ENCODE measurements around the gene ZNF101. TPM values are rescaled to one million over a fixed set of nuclear protein-coding genes. Genes with fewer than 3 reads are reported as not detected.

ZNF101 gene
- 10 to 100 TPM; 35.7 to 58.7 (median 41.0) TPM for total RNA-seq
- total RNA-seq (2013), result 65.0 TPM

DNA sequence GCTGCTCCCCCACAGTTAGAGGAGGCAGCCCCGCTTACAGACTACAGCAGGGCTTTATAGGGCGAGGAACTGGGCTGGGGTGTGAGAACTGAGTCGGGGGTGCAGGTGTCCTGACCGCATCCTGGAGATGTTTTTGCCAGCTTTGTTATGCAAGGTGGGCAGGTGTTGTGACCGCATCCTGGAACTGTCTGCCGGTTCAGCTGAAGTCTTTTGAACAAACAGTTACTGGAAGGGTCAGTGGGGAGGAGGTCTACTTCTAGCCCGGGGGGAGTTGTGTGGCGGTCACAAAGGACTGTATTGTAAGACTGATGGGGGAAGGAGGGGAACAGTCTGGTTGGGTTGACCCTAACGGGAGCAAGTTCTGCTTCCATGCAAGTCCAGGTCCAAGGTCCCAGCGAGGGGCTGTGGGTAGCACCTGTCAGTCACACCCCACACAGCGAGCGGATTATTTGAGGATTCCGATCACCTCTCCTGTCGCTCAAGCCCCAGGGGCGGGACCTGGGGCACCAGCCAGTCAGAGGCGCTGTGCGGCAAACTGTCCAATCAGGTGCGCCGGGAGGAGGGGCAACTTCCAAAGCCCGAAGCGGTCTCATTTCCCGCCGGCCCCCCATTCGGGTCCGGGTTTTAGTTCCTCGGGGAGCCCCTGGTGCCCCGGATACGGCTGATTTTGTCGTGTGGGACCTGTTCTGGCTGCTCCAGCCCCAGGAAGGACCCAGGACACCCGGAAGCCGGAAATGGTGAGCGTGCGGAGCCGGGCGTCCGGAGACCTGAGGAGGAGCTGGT lies at the start of gene ZNF101:
ZNF101 (plus strand) TSS at position 610 of the 783 bp plus-strand sequence; CDS start at position 735, 125 bp downstream.
- under 1% methylated on average over 36 of the region's 36 CpGs for WGBS (ENCODE audit: insufficient coverage)
- DNase-seq, result peak; percentile 91 to 97
- no peaks in the 10 kb centered on the region for H3K36me3 Mint-ChIP-seq

DNA sequence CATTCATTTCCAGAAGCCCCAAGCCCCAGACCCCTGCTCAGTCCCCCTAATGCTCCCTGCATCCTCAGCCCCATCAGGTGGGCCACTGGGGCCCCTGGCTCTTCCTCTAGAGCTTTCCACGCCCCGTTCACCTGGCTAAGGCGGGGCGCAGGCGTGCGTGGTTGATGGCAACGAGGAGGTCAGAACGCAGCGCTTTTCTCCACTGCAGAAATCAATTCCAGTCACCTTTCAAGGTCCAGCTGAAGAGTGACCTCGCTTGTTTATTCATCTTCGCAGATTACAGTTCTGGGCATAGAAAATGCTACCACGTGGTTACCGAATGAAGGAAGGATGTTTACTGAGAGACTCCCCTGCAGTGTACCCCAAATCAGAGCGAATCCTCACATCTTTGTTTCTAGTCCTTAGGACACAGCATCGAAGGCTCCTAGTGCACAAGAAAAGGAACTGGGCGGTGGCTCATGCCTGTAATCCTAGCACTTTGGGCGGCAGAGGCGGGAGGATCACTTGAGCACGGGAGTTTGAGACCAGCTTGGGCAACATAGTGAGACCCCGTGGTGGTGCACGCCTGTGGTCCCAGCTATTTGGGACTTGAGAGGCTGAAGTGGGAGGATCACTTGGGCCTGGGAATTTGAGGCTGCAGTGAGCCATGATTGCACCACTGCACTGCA lies 49.3 kb upstream of the ZNF101 start:
- TF ChIP-seq, protein P1, sequence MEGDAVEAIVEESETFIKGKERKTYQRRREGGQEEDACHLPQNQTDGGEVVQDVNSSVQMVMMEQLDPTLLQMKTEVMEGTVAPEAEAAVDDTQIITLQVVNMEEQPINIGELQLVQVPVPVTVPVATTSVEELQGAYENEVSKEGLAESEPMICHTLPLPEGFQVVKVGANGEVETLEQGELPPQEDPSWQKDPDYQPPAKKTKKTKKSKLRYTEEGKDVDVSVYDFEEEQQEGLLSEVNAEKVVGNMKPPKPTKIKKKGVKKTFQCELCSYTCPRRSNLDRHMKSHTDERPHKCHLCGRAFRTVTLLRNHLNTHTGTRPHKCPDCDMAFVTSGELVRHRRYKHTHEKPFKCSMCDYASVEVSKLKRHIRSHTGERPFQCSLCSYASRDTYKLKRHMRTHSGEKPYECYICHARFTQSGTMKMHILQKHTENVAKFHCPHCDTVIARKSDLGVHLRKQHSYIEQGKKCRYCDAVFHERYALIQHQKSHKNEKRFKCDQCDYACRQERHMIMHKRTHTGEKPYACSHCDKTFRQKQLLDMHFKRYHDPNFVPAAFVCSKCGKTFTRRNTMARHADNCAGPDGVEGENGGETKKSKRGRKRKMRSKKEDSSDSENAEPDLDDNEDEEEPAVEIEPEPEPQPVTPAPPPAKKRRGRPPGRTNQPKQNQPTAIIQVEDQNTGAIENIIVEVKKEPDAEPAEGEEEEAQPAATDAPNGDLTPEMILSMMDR (IDR thresholded peaks at IDR 0.05), result no peak
- Histone ChIP-seq H3K4me1 (ENCODE audit: control insufficient read depth, insufficient read depth, low read length) (peaks cover 34% of the 10 kb centered on the region), H3K9me3 (ENCODE audit: control insufficient read depth, insufficient read depth, low read length) (no peaks in the 10 kb centered on the region), H3K36me3 (ENCODE audit: control insufficient read depth, insufficient read depth, low read length) (no peaks in the 10 kb centered on the region), H3K4me3 (ENCODE audit: low read length) (peak overlapping the region; percentile 22), H3K27me3 (ENCODE audit: control insufficient read depth, insufficient read depth, low read length) (no peaks in the 10 kb centered on the region), H3K27ac (ENCODE audit: low read length) (peak overlapping the region; percentile 47)
- H3K27ac Mint-ChIP-seq, result peak overlapping the region; percentile 90 to 94
- WGBS (ENCODE audit: insufficient coverage), result 82% methylated on average over 21 of the region's 21 CpGs
- DNase-seq (no peak), ATAC-seq (no peak)
- H3K4me3 Mint-ChIP-seq, result peak overlapping the region; percentile 92
- no peaks in the 10 kb centered on the region for H3K36me3 Mint-ChIP-seq
- intact Hi-C loops (cut with micrococcal nuclease), result loop anchor here (2.0 kb wide), 1 partner anchor 201 kb away; the partner anchor contains the start of gene ZNF506
- no peaks in the 10 kb centered on the region for H3K9me3 Mint-ChIP-seq
- peaks cover 35 to 39% of the 10 kb centered on the region in 2 donors for H3K4me1 Mint-ChIP-seq
- no peaks in the 10 kb centered on the region for H3K27me3 Mint-ChIP-seq (ENCODE audit: low read depth in 2 of 2)

More for the DNA sequence above, at the start of gene ZNF101:
- Histone ChIP-seq H3K27me3 (ENCODE audit: control insufficient read depth, insufficient read depth, low read length) (no peaks in the 10 kb centered on the region), H3K4me1 (ENCODE audit: control insufficient read depth, insufficient read depth, low read length) (peaks cover 63% of the 10 kb centered on the region), H3K27ac (ENCODE audit: low read length) (peak within 1 kb of the TSS; percentile 95), H3K9me3 (ENCODE audit: control insufficient read depth, insufficient read depth, low read length) (peaks cover 22% of the 10 kb centered on the region), H3K36me3 (ENCODE audit: control insufficient read depth, insufficient read depth, low read length) (peaks cover 13% of the 10 kb centered on the region), H3K4me3 (ENCODE audit: low read length) (peak within 1 kb of the TSS; percentile 97)
- H3K4me3 Mint-ChIP-seq, result peak within 1 kb of the TSS; percentile 97
- no peaks in the 10 kb centered on the region for H3K9me3 Mint-ChIP-seq
- TF ChIP-seq, protein P1 (IDR thresholded peaks at IDR 0.05), result no peak
- no peaks in the 10 kb centered on the region for H3K27me3 Mint-ChIP-seq (ENCODE audit: low read depth in 2 of 2)
- peaks cover 20 to 30% of the 10 kb centered on the region in 2 donors for H3K4me1 Mint-ChIP-seq
- peak; percentile 66 to 81 (median 69) for ATAC-seq
- intact Hi-C loops (cut with micrococcal nuclease), result loop anchor here (1.0 to 2.0 kb wide), 3 partner anchors 64 to 197 kb away; partner anchors contain the start of genes ZNF14, ZNF253 and ZNF506
- peak within 1 kb of the TSS; percentile 95 to 97 for H3K27ac Mint-ChIP-seq

DNA sequence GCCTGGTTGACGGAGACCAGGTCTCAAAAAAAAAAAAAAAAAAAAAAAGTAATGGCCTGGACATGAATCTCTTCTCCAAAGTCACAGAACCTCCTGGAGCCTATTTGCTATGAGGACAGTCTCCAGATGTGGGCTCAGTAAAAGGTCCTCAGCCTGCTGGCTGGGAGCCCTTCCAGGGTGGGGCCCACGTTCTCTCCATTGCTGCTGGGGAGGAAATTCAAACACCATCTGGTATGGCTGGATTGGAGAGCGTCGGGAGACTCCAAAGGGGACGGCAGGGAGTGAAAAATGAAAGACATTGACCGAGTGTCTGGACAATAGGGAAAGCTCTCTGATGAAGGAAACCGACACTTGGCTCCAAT lies 48.8 kb upstream of the ZNF101 start:
- Histone ChIP-seq H3K36me3 (ENCODE audit: control insufficient read depth, insufficient read depth, low read length) (no peaks in the 10 kb centered on the region), H3K27ac (ENCODE audit: low read length) (no peak overlapping the region), H3K4me3 (ENCODE audit: low read length) (no peak overlapping the region), H3K9me3 (ENCODE audit: control insufficient read depth, insufficient read depth, low read length) (no peaks in the 10 kb centered on the region), H3K27me3 (ENCODE audit: control insufficient read depth, insufficient read depth, low read length) (no peaks in the 10 kb centered on the region), H3K4me1 (ENCODE audit: control insufficient read depth, insufficient read depth, low read length) (peaks cover 29% of the 10 kb centered on the region)
- ATAC-seq (no peak), DNase-seq (no peak)
- Mint-ChIP-seq H3K27me3 (ENCODE audit: low read depth in 2 of 2) (no peaks in the 10 kb centered on the region), H3K4me3 (no peak overlapping the region), H3K27ac (peak overlapping the region; percentile 29 to 94), H3K36me3 (no peaks in the 10 kb centered on the region), H3K9me3 (no peaks in the 10 kb centered on the region), H3K4me1 (peaks cover 35 to 39% of the 10 kb centered on the region in 2 donors)
- intact Hi-C loops (cut with micrococcal nuclease), result loop anchor here (2.0 kb wide), 1 partner anchor 201 kb away; the partner anchor contains the start of gene ZNF506
- TF ChIP-seq, protein P1 (IDR thresholded peaks at IDR 0.05), result no peak
- 96% methylated on average over 7 of the region's 7 CpGs for WGBS (ENCODE audit: insufficient coverage)
